Activated effector memory CD4-positive, alpha-beta T cell treated with Interleukin-2 at 50 U/mL for 16 hours (primary cell): ENCODE data around the gene PTPRN2.

Source experiments
- DNase-seq: peaks from one replicate; pipeline ENCODE4 v3.0.0-alpha.2; 2020

Gene PTPRN2

GRCh38 chr7:158097453-158098124, 490.0 kb downstream of the PTPRN2 start:
- no peak for DNase-seq

- no peak for DNase-seq
Observed at GRCh38 chr7:158097106-158097452, 490.5 kb downstream of the PTPRN2 start.

- DNase-seq, result no peak
Observed at GRCh38 chr7:158096582-158096981, 491.0 kb downstream of the PTPRN2 start.

- DNase-seq, result no peak
Observed at GRCh38 chr7:158094671-158095226, 492.9 kb downstream of the PTPRN2 start.

- no peak for DNase-seq
Observed at GRCh38 chr7:158094046-158094445, 493.6 kb downstream of the PTPRN2 start.

- DNase-seq, result no peak
Observed at GRCh38 chr7:158093156-158093796, 494.3 kb downstream of the PTPRN2 start.

GRCh38 chr7:158087196-158087595, 500.4 kb downstream of the PTPRN2 start:
- no peak for DNase-seq

GRCh38 chr7:158085741-158086695, 501.6 kb downstream of the PTPRN2 start:
- no peak for DNase-seq

GRCh38 chr7:158084555-158084954, 503.1 kb downstream of the PTPRN2 start:
- DNase-seq, result no peak

GRCh38 chr7:158083526-158084310, 503.9 kb downstream of the PTPRN2 start:
- no peak for DNase-seq

GRCh38 chr7:158082761-158083160, 504.9 kb downstream of the PTPRN2 start:
- no peak for DNase-seq

- DNase-seq, result no peak
Observed at GRCh38 chr7:158080899-158081445, 506.7 kb downstream of the PTPRN2 start.

- DNase-seq, result no peak
Observed at GRCh38 chr7:158077934-158078910, 509.4 kb downstream of the PTPRN2 start.

GRCh38 chr7:158077151-158077840, 510.3 kb downstream of the PTPRN2 start:
- no peak for DNase-seq

GRCh38 chr7:158076656-158077055, 511.0 kb downstream of the PTPRN2 start:
- no peak for DNase-seq

GRCh38 chr7:158076215-158076614, 511.4 kb downstream of the PTPRN2 start:
- no peak for DNase-seq

- no peak for DNase-seq
Observed at GRCh38 chr7:158075633-158076001, 512.0 kb downstream of the PTPRN2 start.

- DNase-seq, result no peak
Observed at GRCh38 chr7:158074896-158075632, 512.6 kb downstream of the PTPRN2 start.
